Left colon (tissue), 2 donors: ENCODE data around the gene C1orf21. TPM values are rescaled to one million over a fixed set of nuclear protein-coding genes. Genes with fewer than 3 reads are reported as not detected.

Source experiments
- ATAC-seq: fragments of 200-7000 bp; cut with Tn5 transposase; one replicate; pipeline ENCODE4 v1.9.1; 2020; ENCODE audit warnings: mild to moderate bottlenecking, moderate library complexity
- DNase-seq, 2 donors: peaks; one replicate each; pipeline ENCODE4 v3.0.0-alpha.2; 2020
- intact Hi-C, 2 donors: fragments of 100-400 bp; cut with DNase I in 1 of 2; cut with micrococcal nuclease in 1 of 2; formaldehyde crosslinking; loops; one replicate each; pipeline versions ENCODE4 v1.11.2 to v1.14.0; 2022; cut with DNase I, micrococcal nuclease
- total RNA-seq, 2 donors: library from RNA; stranded (reverse); fragmentation: NEBNext Ultra II Directional; extraction: Animal tissue kit (Norgen Biotek cat#: 25700); gene quantifications; one replicate each; pipeline ENCODE4 v1.2.1, GENCODE V29; 2021
- donor health status: DM: no; HTN: no; CAD: no.
- donor health status: DM: yes; HTN: yes; CAD: no.

The C1orf21 gene
- total RNA-seq, 2 donors from 2014 or later: 105 to 106 TPM

GRCh38 chr1:184626076-184627006, 239.5 kb downstream of the C1orf21 start:
- intact Hi-C loops: no loop called here
- DNase-seq (no peak), ATAC-seq (no peak)

DNA sequence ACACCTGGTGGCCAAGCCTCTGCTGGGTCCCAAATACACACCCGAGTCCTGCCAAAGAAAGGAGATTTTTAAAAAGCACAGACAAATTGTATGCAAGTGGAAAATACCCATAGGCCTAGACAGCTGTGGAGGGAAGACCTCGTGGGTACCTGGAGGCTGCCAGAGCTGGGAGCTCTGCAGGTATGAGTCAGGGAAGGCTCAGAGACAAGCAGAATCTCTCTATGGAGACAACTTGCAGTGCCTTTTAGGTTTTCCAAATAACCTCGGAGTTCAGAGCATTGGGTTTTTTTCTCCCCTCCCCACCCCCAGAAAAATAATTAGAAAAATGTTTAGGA, 240.1 kb downstream of the C1orf21 start:
- DNase-seq (no peak), ATAC-seq (no peak)
- intact Hi-C loops: no loop called here

DNA sequence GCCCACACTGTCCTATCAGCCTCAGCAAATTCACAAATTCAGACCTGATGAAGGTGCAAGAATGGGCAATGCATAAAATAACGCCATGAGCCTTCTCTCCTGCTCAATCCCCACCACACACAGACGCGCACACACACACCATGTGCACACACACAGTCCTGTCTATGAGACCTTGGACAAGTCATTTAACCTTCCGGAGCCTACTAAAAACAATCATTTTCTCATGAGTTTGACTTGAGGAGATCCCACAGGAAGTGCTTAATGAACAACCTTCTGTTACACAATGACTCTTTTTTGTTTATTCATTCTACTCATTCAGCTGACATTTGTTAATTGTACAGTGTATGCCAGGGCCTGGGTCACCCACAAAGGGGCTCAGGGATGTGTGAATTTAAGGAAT, 242.4 kb downstream of the C1orf21 start:
- ATAC-seq: no peak
- DNase-seq: no peak
- intact Hi-C loops: no loop called here

- DNase-seq: no peak
- no peak for ATAC-seq
These were observed 243.8 kb downstream of the C1orf21 start for GRCh38 chr1:184630679-184631060.

DNA sequence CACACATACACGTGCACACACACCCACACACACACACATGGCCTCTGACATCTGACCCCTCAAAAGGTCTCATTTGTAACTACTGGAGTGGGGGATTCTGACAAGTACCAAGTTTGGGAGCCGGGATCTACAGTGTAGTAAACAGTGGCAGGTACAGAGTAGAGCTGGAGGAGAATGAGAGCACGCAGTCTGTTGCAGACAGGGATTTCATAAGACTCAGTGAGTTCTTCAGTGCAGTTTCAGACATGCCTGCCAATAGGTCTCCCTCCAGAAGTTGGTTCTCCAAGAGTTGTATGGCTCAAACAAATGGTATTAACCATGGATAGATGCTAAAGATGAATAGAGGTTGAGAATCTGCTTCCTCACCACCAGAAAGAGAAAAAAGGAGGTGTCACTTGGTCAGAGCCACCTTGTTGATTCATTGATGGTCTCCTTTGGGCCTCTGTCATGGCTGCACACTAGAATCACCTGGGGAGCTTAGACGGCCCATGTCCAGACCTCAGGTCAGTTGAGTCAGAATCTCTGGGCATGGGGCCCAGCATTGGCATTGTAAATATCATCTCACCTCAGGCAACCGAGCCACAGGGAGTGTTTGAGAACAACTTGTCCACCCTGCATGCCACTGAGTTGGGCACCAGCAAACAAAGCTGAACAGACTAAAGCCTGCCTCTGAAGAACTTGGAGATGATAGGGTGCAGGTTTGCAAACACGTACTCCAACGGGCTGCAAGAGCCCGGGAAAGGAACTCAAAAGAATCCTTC, 245.8 kb downstream of the C1orf21 start:
- no peak for ATAC-seq
- no peak for DNase-seq
- intact Hi-C loops: no loop called here

More at GRCh38 chr1:184630679-184631060, 243.8 kb downstream of the C1orf21 start:
- intact Hi-C loops: no loop called here

DNA sequence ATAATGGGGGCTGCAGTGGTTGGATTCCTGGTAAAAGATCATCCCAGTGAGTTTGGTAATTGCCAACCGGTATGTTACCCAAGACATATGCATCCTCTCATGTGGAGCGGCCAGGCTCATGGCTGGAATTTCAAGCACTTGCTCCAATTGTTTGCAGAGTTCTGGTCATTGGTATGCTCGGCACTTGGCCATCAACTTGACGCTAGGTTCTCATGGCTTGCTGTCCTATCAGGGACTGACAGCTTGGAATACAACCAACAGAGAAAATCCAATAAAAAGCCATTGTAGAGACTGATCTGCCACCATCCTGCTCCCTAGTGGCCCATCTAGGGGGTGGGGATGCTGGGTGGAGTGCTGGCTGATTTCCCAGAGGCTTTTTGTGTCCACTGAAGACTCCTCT, 247.0 kb downstream of the C1orf21 start:
- no peak for DNase-seq
- no peak for ATAC-seq
- intact Hi-C loops: no loop called here

DNA sequence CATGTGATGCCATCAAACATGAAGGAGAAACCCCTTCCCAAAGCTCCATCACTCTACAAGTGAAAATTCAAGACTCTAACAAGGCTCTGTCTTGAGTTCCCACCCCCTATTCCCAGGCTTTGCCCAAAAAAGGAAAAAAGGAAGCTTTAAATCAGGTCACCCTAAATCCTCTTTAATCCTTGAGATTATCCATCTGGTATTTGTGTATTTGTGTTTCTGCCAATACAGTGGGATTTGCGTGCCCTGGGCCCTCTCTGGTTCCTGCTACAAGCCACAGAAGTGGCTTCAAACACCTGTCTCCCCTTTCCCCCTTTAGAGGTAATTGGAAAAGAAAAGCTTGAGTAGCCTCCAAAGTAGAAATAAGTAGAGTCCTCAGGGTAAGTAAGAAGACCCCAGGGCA, 247.5 kb downstream of the C1orf21 start:
- intact Hi-C loops: no loop called here
- DNase-seq: no peak
- ATAC-seq: no peak

GRCh38 chr1:184635347-184635979, 248.6 kb downstream of the C1orf21 start:
- ATAC-seq: no peak
- intact Hi-C loops: no loop called here
- DNase-seq: no peak

- ATAC-seq (no peak), DNase-seq (no peak)
- intact Hi-C loops: no loop called here
These were observed 249.2 kb downstream of the C1orf21 start for GRCh38 chr1:184635980-184636431.

- intact Hi-C loops: no loop called here
- DNase-seq (no peak), ATAC-seq (no peak)
These were observed 250.9 kb downstream of the C1orf21 start for GRCh38 chr1:184637664-184638240.

DNA sequence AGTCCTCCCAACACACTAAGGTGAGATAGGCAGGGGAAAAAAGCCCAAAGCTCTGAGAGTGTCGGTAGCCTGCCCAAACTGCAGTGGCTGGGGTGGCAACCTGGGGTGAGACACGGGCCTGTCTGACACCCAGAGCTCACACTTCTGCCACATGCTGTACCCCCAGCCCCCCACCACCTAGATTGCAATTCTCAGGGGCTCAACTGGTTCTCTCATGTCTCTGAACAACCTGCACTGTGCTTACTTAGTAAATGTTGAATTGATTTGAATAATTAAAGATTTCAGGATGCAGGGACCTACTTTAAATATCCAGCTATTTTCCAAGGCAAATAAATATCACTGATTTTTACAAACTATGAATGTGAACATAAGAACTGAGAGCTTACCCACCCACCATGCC, 252.4 kb downstream of the C1orf21 start:
- DNase-seq: no peak
- intact Hi-C loops: no loop called here
- no peak for ATAC-seq

DNA sequence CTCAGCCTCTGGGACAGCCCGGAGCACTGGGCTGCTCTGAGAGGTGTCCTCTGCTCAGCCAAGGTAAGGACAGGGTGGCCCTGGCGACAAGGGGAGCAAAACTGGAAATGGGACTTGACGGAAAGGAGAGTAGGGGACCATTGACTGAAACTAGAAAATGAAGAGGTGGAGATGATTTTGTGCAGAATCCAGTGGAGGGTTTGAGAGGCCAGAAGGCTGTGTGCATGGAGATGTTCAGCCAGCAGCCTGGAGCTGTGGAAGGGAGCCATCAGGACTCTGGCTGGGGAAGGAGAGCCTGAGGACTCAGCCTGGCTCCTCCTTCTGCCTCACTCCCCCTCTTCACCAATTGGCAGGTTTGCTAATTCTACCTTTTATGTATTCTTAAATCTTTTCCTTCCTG, 253.7 kb downstream of the C1orf21 start:
- intact Hi-C loops: no loop called here
- no peak for ATAC-seq
- no peak for DNase-seq

- intact Hi-C loops: no loop called here
- DNase-seq (no peak), ATAC-seq (no peak)
These were observed 255.1 kb downstream of the C1orf21 start for GRCh38 chr1:184641894-184642293.

DNA sequence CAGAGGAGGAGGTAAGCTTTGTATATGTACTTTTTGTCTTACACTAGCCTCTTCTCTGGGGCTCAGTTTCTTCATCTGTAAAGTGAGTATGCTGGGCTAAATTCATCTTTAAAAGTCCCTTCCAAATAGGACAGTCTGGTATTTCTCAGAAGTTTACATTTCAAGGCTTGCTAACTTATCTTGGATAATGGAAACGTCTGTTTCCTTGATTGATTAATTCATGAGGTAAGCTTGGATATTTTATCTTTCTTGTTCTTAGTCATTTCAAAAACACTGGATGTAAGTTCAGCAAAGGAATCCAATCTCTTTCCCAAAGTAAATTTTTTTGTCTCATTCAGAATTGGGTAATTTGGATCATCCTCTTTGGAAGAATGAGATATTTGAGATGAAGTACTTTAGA, 256.8 kb downstream of the C1orf21 start:
- intact Hi-C loops: no loop called here
- no peak for DNase-seq

DNA sequence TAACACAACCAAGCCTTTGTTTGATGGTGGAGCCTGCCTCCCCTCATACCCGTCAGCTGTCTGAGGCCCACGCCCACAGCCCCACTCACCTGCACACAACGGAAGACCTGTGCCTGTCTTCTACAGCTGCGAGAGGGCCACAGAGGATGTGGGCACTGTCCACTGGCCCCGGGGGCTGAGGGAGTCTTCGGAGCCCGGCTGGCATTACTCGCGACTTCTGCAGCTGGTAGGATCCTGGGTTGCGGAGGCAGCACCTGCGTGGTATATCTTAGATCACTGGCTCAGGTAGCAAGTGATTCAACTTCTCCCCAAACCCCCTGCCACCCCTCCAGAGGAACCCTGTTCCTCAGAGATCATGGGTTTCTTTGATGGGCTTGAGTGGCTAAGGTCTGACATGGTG, 257.9 kb downstream of the C1orf21 start:
- intact Hi-C loops: no loop called here
- DNase-seq (no peak), ATAC-seq (no peak)

More for the DNA sequence above, 256.8 kb downstream of the C1orf21 start:
- ATAC-seq: no peak

- ATAC-seq (no peak), DNase-seq (no peak)
- intact Hi-C loops: no loop called here
These were observed 259.4 kb downstream of the C1orf21 start for GRCh38 chr1:184646178-184646701.

DNA sequence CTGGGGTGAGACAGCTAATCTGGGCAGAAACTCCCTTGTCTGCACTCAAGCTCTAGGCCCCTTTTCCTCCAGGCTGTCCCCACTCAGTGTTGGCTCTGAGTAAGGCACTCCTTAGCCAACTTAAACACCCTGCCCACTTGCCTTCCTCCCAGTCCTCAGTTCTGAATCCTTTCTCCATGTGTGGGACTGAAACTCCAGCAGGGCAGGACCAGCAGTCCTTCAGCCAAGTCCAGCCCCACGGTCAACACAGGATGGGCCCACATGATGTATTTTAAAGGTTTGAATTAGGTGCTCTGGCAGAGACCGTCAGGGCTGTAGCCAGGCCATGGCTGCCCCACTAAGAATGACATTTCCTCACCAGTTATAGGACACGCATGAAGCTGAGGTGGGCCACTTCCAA, 260.0 kb downstream of the C1orf21 start:
- intact Hi-C loops: no loop called here
- DNase-seq (no peak), ATAC-seq (no peak)

DNA sequence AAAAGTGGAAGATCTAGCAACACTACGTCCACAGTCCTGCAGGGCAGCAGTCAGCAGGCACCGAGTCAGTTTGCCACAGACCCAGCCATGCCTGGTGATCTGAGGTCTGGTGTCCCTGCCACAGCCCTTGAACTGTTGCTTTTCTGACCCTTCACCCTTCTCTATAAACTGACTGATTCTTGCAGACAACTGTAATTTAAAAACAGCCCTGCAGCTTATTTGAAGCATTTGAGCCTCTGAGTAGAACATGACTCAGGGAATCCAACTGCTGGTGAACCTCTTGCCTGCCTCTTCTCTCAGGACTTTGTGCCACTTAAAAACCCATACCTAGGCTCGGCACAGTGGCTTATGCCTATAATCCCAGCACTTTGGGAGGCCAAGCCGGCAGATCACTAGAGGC, 260.6 kb downstream of the C1orf21 start:
- ATAC-seq (no peak), DNase-seq (no peak)

DNA sequence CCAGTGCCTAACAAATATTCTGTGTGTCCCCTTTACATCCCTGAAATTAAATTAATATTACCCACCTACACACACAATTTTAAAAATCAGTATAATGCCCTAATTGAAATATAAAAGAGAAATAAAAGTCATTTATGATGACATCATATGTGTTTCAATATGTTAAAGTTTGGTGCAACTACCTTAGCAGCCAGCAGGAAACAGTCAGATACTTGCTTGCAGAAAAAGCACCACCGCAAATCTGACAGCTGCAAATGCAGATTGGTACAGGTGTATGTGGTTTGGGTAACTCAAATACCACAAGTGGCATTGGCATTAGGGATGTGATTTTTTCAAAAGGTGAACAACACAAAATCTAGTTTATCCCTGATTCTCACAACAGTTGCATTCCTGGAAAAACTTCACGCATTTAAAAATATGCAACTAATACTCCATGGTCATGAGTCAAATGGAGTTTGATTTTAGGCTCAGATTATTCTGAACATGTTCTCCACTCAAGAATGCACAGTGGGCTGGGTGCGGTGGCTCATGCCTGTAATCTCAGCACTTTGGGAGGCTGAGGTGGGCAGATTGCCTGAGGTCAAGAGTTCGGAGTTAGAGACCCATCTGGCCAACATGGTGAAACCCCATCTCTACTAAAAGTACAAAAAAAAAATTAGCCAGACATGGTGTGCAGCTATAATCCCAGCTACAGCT, 261.5 kb downstream of the C1orf21 start:
- ATAC-seq: no peak
- no peak for DNase-seq
- intact Hi-C loops: no loop called here

More for the DNA sequence above, 260.6 kb downstream of the C1orf21 start:
- intact Hi-C loops: no loop called here
